ENCODE measurements around the gene CABLES2. TPM values are rescaled to one million over a fixed set of nuclear protein-coding genes. Genes with fewer than 3 reads are reported as not detected.
A peak's percentile ranks its signal among the peaks of the same experiment; 100 is the strongest.

Gene CABLES2
- total RNA-seq, 1 donor from 2014 or later: 0.43 TPM

- intact Hi-C loops (cut with DNase I): loop anchor here (1.0 to 10.0 kb wide), 2 partner anchors 80 to 198 kb away; partner anchors contain the start of genes ADRM1 and MTG2
- H3K9me3 ChIP-seq: no peaks in the 10 kb centered on the region
- DNase-seq (ENCODE audit: low spot score in 2 of 2): peak in 1 of 2 donors; percentile 88
- H3K36me3 ChIP-seq: no peaks in the 10 kb centered on the region
- H3K27ac ChIP-seq: no peak overlapping the region
- TF ChIP-seq CTCF (IDR thresholded peaks at IDR 0.05): peak; percentile 90 to 95 (median 91)
- no peaks in the 10 kb centered on the region for H3K27me3 ChIP-seq
- H3K4me3 ChIP-seq: no peak overlapping the region
- H3K4me1 ChIP-seq: peaks cover 14 to 19% of the 10 kb centered on the region in 2 donors
Observed at GRCh38 chr20:62382306-62383198, 24.5 kb downstream of the CABLES2 start.

- DNase-seq (ENCODE audit: low spot score in 2 of 2): no peak
- no peaks in the 10 kb centered on the region for H3K36me3 ChIP-seq
- peak overlapping the region in 1 of 2 donors; percentile 47 for H3K27ac ChIP-seq
- no peak for TF ChIP-seq CTCF (IDR thresholded peaks at IDR 0.05)
- no peaks in the 10 kb centered on the region for H3K9me3 ChIP-seq
- no peaks in the 10 kb centered on the region for H3K27me3 ChIP-seq
- no peak overlapping the region for H3K4me3 ChIP-seq
- intact Hi-C loops (cut with DNase I): loop anchor here (1.0 to 10.0 kb wide), 2 partner anchors 80 to 197 kb away; partner anchors contain the start of genes ADRM1 and MTG2
- H3K4me1 ChIP-seq: peaks cover 16 to 25% of the 10 kb centered on the region in 2 donors
Observed at GRCh38 chr20:62381842-62382241, 25.2 kb downstream of the CABLES2 start.

DNA sequence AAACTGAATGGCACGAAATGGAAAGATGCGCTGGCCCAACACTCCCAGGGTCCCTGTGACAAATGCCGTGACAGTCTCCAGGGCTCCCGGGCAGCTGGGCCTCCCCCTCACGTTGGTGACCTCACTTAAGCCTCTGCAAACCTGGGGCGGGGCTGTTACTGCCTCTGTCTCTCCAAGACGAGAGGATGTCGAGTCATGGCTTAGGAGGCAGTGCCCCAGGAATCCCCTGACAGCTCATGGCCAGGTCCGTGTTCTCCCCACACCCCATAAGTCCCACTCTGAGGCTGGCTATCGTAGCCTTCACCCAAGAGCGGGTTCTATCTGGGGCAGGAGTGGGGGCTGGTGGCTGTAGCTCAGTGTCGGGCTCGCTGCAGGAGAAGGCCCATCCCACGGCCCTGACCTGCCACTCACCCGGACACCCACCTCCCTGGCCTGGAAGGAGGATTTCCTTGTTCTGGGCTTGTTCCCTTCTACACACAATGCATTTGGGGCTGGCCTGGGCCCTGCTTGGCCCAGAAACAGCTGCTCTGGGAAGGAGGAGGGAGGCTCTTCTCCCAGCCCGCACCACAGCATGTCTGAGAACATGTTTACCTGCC, 25.8 kb downstream of the CABLES2 start:
- no peak for DNase-seq (ENCODE audit: low spot score in 2 of 2)
- Histone ChIP-seq H3K27ac (peak overlapping the region in 1 of 2 donors; percentile 47), H3K27me3 (no peaks in the 10 kb centered on the region), H3K4me3 (no peak overlapping the region), H3K9me3 (no peaks in the 10 kb centered on the region), H3K4me1 (peaks cover 18 to 29% of the 10 kb centered on the region in 2 donors), H3K36me3 (no peaks in the 10 kb centered on the region)
- intact Hi-C loops (cut with DNase I): loop anchor here (10.0 kb wide), 1 partner anchor 196 kb away; the partner anchor contains the start of gene MTG2
- TF ChIP-seq CTCF (IDR thresholded peaks at IDR 0.05): no peak

DNA sequence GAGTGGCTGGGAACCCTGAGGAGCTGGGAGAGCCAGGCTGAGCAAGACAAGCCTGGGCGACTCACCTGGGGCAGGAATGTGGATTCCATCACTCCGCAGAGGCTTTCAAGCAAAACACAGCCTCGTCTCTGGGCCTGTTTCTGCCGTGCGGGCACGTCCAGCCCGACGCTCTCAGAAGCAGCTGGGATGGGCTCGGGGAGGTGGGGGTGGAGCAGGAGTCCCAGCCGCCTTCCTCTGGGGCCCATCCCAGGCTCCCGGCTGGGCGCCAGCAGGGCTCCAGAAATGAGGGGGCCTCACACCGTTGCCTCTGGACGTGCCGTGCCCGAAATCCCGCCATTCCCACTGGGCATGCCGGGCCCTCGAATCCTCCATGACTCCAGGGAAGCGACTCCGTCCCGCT, 28.9 kb downstream of the CABLES2 start:
- H3K4me1 ChIP-seq: peaks cover 13 to 36% of the 10 kb centered on the region in 2 donors
- no peaks in the 10 kb centered on the region for H3K27me3 ChIP-seq
- TF ChIP-seq CTCF (IDR thresholded peaks at IDR 0.05): no peak
- H3K4me3 ChIP-seq: no peak overlapping the region
- DNase-seq (ENCODE audit: low spot score in 2 of 2): no peak
- H3K27ac ChIP-seq: peak overlapping the region in 1 of 2 donors; percentile 71
- intact Hi-C loops (cut with DNase I): loop anchor here (10.0 kb wide), 1 partner anchor 233 kb away; the partner anchor contains the start of genes PSMA7 and SS18L1
- H3K36me3 ChIP-seq: no peaks in the 10 kb centered on the region
- H3K9me3 ChIP-seq: no peaks in the 10 kb centered on the region

DNA sequence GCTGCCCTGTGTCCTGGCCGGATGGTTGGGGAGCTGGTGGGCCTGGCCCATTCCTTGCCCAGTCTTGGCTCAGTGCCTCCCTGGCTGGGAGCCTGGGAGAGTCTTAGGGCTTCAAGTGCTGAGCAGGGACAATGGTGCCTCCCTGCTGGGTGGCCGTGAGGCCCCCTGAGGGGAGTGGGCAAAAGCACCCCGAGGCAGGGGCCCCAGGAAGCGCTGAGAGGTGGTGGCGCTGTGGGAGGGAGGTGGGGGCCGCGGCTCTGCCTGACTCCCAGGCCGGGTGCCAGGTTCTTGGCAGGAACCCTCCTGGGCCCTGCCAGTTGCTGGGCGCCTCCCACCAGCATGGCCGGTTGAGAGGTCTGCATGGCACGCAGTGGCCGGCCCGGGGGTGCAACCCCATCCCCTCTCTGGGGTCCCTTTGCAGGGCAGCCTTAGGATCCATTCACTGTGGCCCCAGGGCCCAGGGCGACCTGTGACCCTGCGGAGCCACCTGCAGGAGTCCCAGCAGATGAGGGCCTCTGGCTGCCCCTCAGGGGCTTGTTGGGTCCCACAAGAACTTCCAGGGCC, 29.4 kb downstream of the CABLES2 start:
- intact Hi-C loops (cut with DNase I): loop anchor here (10.0 kb wide), 1 partner anchor 233 kb away; the partner anchor contains the start of genes PSMA7 and SS18L1
- Histone ChIP-seq H3K4me3 (peak overlapping the region in 1 of 2 donors; percentile 6), H3K4me1 (peaks cover 14 to 37% of the 10 kb centered on the region in 2 donors), H3K27me3 (no peaks in the 10 kb centered on the region), H3K27ac (peak overlapping the region; percentile 46 to 71), H3K9me3 (no peaks in the 10 kb centered on the region), H3K36me3 (no peaks in the 10 kb centered on the region)
- no peak for TF ChIP-seq CTCF (IDR thresholded peaks at IDR 0.05)
- DNase-seq (ENCODE audit: low spot score in 2 of 2): no peak

Data from ascending aorta (tissue), 2 donors.